IMR-90 (cell line): ENCODE results near the gene SNX32. TPM values are rescaled to one million over a fixed set of nuclear protein-coding genes. Genes with fewer than 3 reads are reported as not detected.

Source experiments
- ATAC-seq: fragments of 200-7000 bp; cut with Tn5 transposase; 2 replicates; pipeline ENCODE4 v1.9.1; 2020; ENCODE audit warnings: low read depth, mild to moderate bottlenecking, moderate library complexity
- BruUV-seq: library from RNA; stranded (reverse); fragments of 400-500 nt; replicated peaks from 2 replicates; lab custom pipeline; 2021; lab: Mats Ljungman, UMichigan
- CTCF ChIA-PET: fragments of 300-600 bp; formaldehyde crosslinking; extraction: SDS; loops from one replicate; lab custom pipeline; 2021; ENCODE audit warnings: antibody characterized with exemption; lab: Yijun Ruan, JAX
- POLR2A ChIA-PET: fragments of 300-600 bp; sonication (Branson Sonifier 250); formaldehyde crosslinking; loops from one replicate; lab custom pipeline; 2022; ENCODE audit warnings: antibody characterized with exemption; ENCODE audit not compliant: unreplicated experiment; lab: Charles Lee
- DNase-seq: peaks from one replicate; pipeline ENCODE4 v3.0.0; 2013
- H2AFZ ChIP-seq: replicated peaks from 2 replicates; pipeline ENCODE3; 2013; ENCODE audit warnings: low read length, mild to moderate bottlenecking; ENCODE audit not compliant: poor library complexity
- H2AK5ac ChIP-seq: 2 replicates; pipeline ENCODE4 v1.6.1; 2013; ENCODE audit warnings: low read depth, low read length, inconsistent platforms
- H2AK9ac ChIP-seq: replicated peaks from 2 replicates; pipeline ENCODE3; 2013; ENCODE audit warnings: mild to moderate bottlenecking, low read depth, low read length, moderate library complexity; ENCODE audit not compliant: poor library complexity
- H2BK120ac ChIP-seq: 2 replicates; pipeline ENCODE4 v1.6.1; 2013; ENCODE audit warnings: low read depth, low read length, inconsistent platforms
- H2BK15ac ChIP-seq: 3 replicates; pipeline ENCODE4 v1.6.1; 2013; ENCODE audit warnings: low read depth, low read length, inconsistent platforms
- H2BK20ac ChIP-seq: 2 replicates; pipeline ENCODE4 v1.6.1; 2013; ENCODE audit warnings: low read depth, mild to moderate bottlenecking, inconsistent platforms, low read length, moderate library complexity
- H2BK5ac ChIP-seq: 2 replicates; pipeline ENCODE4 v1.6.1; 2013; ENCODE audit warnings: mild to moderate bottlenecking, low read depth, low read length, inconsistent platforms; ENCODE audit not compliant: poor library complexity, severe bottlenecking
- H3K14ac ChIP-seq: replicated peaks from 2 replicates; pipeline ENCODE4 v1.6.1; 2013; ENCODE audit warnings: low read depth, low read length, inconsistent platforms
- H3K18ac ChIP-seq: 2 replicates; pipeline ENCODE4 v1.6.1; 2013; ENCODE audit warnings: low read depth, low read length, control low read depth
- H3K23ac ChIP-seq: 2 replicates; pipeline ENCODE4 v1.6.1; 2013; ENCODE audit warnings: low read depth, low read length, inconsistent platforms
- H3K27ac ChIP-seq: 2 replicates; pipeline ENCODE4 v1.5.1; 2013; ENCODE audit warnings: mild to moderate bottlenecking, control low read depth, low read length; ENCODE audit not compliant: insufficient read depth
- H3K27me3 ChIP-seq: 2 replicates; pipeline ENCODE4 v1.6.1; 2013; ENCODE audit warnings: low read length; ENCODE audit not compliant: control insufficient read depth, insufficient read depth
- H3K36me3 ChIP-seq: 2 replicates; pipeline ENCODE4 v1.6.1; 2013; ENCODE audit warnings: low read length, mixed read lengths; ENCODE audit not compliant: control insufficient read depth, insufficient read depth
- H3K4ac ChIP-seq: 2 replicates; pipeline ENCODE4 v1.6.1; 2013; ENCODE audit warnings: low read depth, low read length, inconsistent platforms
- H3K4me1 ChIP-seq: 2 replicates; pipeline ENCODE4 v1.6.1; 2013; ENCODE audit warnings: low read length, mixed read lengths; ENCODE audit not compliant: control insufficient read depth, insufficient read depth
- H3K4me2 ChIP-seq: 2 replicates; pipeline ENCODE4 v1.6.1; 2013; ENCODE audit warnings: low read depth, mild to moderate bottlenecking, control low read depth, low read length, moderate library complexity
- H3K4me3 ChIP-seq: 2 replicates; pipeline ENCODE4 v1.5.1; 2013; ENCODE audit warnings: low read depth, mild to moderate bottlenecking, control low read depth, low read length, moderate library complexity; ENCODE audit not compliant: insufficient read depth
- H3K56ac ChIP-seq: 2 replicates; pipeline ENCODE4 v1.6.1; 2013; ENCODE audit warnings: low read length, inconsistent platforms; ENCODE audit not compliant: insufficient read depth; ENCODE audit errors: extremely low read depth
- H3K79me1 ChIP-seq, 2 experiments: 2 replicates each; pipeline ENCODE4 v1.6.1; 2013; ENCODE audit warnings: low read length in 2 of 2, inconsistent platforms in 1 of 2, low read depth in 1 of 2
- H3K9ac ChIP-seq: 2 replicates; pipeline ENCODE4 v1.6.1; 2013; ENCODE audit warnings: low read depth, low read length, control low read depth
- H3K9me1 ChIP-seq: 2 replicates; pipeline ENCODE4 v1.6.1; 2013; ENCODE audit warnings: low read length, inconsistent platforms; ENCODE audit not compliant: insufficient read depth
- H3K9me3 ChIP-seq: 2 replicates; pipeline ENCODE4 v1.6.1; 2013; ENCODE audit warnings: low read length; ENCODE audit not compliant: control insufficient read depth, insufficient read depth
- H4K20me1 ChIP-seq: 2 replicates; pipeline ENCODE4 v1.6.1; 2013; ENCODE audit warnings: low read length, inconsistent platforms; ENCODE audit not compliant: insufficient read depth
- H4K5ac ChIP-seq: 2 replicates; pipeline ENCODE4 v1.6.1; 2013; ENCODE audit warnings: mild to moderate bottlenecking, low read depth, low read length, control low read depth
- H4K8ac ChIP-seq, 2 experiments: 2 replicates each; pipeline ENCODE4 v1.6.1; 2013; ENCODE audit warnings: low read depth in 2 of 2, low read length in 2 of 2, control low read depth in 1 of 2, inconsistent platforms in 1 of 2
- H4K91ac ChIP-seq: 2 replicates; pipeline ENCODE4 v1.6.1; 2013; ENCODE audit warnings: low read depth, low read length, inconsistent platforms; ENCODE audit not compliant: insufficient read depth
- BHLHE40 ChIP-seq: fragments of 150-350 bp; IDR thresholded peaks from 2 replicates; pipeline ENCODE4 v1.6.1; 2016; ENCODE audit warnings: mild to moderate bottlenecking, low read depth, low read length
- CEBPB ChIP-seq: IDR thresholded peaks from 2 replicates; pipeline ENCODE4 v1.6.1; 2012; ENCODE audit warnings: low read depth, low read length, improper control_type of control experiment
- CHD1 ChIP-seq: IDR thresholded peaks from 2 replicates; pipeline ENCODE4 v1.6.1; 2012; ENCODE audit warnings: low read depth, low read length, improper control_type of control experiment
- CTCF ChIP-seq: conservative IDR thresholded peaks from 2 replicates; pipeline ENCODE4 v1.5.1; 2012; ENCODE audit warnings: mild to moderate bottlenecking, low read depth, low read length, improper control_type of control experiment
- ELK1 ChIP-seq: fragments of 150-350 bp; IDR thresholded peaks from 2 replicates; pipeline ENCODE4 v1.6.1; 2016; ENCODE audit warnings: low read depth, mild to moderate bottlenecking, low read length, moderate library complexity, borderline replicate concordance
- FOS ChIP-seq: fragments of 150-350 bp; IDR thresholded peaks from 2 replicates; pipeline ENCODE4 v1.6.1; 2016; ENCODE audit warnings: low read depth, low read length
- MAFK ChIP-seq: IDR thresholded peaks from 2 replicates; pipeline ENCODE4 v1.6.1; 2012; ENCODE audit warnings: low read depth, low read length, improper control_type of control experiment
- MAZ ChIP-seq: IDR thresholded peaks from 2 replicates; pipeline ENCODE4 v1.6.1; 2012; ENCODE audit warnings: low read depth, mild to moderate bottlenecking, low read length, improper control_type of control experiment, moderate library complexity, borderline replicate concordance
- MXI1 ChIP-seq: IDR thresholded peaks from 2 replicates; pipeline ENCODE4 v1.6.1; 2012; ENCODE audit warnings: low read depth, mild to moderate bottlenecking, low read length, moderate library complexity, borderline replicate concordance
- NFE2L2 ChIP-seq: fragments of 150-350 bp; IDR thresholded peaks from 2 replicates; pipeline ENCODE4 v1.6.1; 2016; ENCODE audit warnings: low read depth, mild to moderate bottlenecking, low read length
- POLR2A ChIP-seq: IDR thresholded peaks from 2 replicates; pipeline ENCODE4 v1.6.1; 2012; ENCODE audit warnings: mild to moderate bottlenecking, low read depth, low read length
- RAD21 ChIP-seq: IDR thresholded peaks from 2 replicates; pipeline ENCODE4 v1.6.1; 2012; ENCODE audit warnings: low read length, improper control_type of control experiment
- RFX5 ChIP-seq: IDR thresholded peaks from 2 replicates; pipeline ENCODE4 v1.8.0; 2012; ENCODE audit warnings: low read depth, mild to moderate bottlenecking, low read length, moderate library complexity
- SMC3 ChIP-seq: fragments of 150-350 bp; IDR thresholded peaks from 2 replicates; pipeline ENCODE4 v1.6.1; 2016; ENCODE audit warnings: low read depth, mild to moderate bottlenecking, antibody characterized with exemption, low read length, moderate library complexity
- WGBS, 2 experiments: methylation state at CpG; one replicate each; pipeline versions ENCODE4 v1.1.5 to v1.1.7; 2013; ENCODE audit warnings: missing lambda C conversion rate in 2 of 2; ENCODE audit not compliant: insufficient read length in 1 of 2; ENCODE audit errors: extremely low coverage in 2 of 2; 5-methylcytosine and 5-hydroxymethylcytosine counted together
- dilution Hi-C: fragments of 300-500 bp; cut with HindIII; formaldehyde crosslinking; loops from one replicate; pipeline ENCODE4 v1.14.3; 2018; ENCODE audit warnings: low sequenced_read_pairs; ENCODE audit not compliant: unreplicated experiment
- in situ Hi-C: fragments of 300-500 bp; cut with MboI; formaldehyde crosslinking; loops from 3 replicates; pipeline ENCODE4 v1.14.3; 2019; ENCODE audit warnings: low sequenced_read_pairs, inconsistent platforms, mixed read lengths
- intact Hi-C: fragments of 100-400 bp; cut with micrococcal nuclease; formaldehyde crosslinking; loops from 2 replicates; pipeline ENCODE4 v1.10.0; 2022
- polyA plus RNA-seq, 3 experiments: library from polyadenylated mRNA; depleted of rRNA; stranded (reverse); fragments of >200 nt; gene quantifications; 2 replicates each; pipeline ENCODE4 v1.2.3, GENCODE V29; 2012; ENCODE audit warnings: low replicate concordance in 1 of 3
- total RNA-seq: library from RNA; depleted of rRNA; stranded (reverse); fragments of >200 nt; gene quantifications from 2 replicates; pipeline ENCODE4 v1.2.3, GENCODE V29; 2012

SNX32 gene
- total and polyA plus RNA-seq, 2 of the 4 experiments (the other 2 are of a cell fraction) = 0.36 to 0.79 TPM

GRCh38 chr11:65791719-65792213 is 42.0 kb upstream of the SNX32 start:
- ATAC-seq = no peak
- WGBS, 2 experiments = no CpG with 5 or more reads among the region's 13 CpGs
- Histone ChIP-seq H3K23ac (no peak overlapping the region), H2BK5ac (no peak overlapping the region), H3K4me1 (peaks cover 2% of the 10 kb centered on the region; the same call in 1 of the 2 replicates), H4K8ac (no peak overlapping the region), H3K4me2 (no peak overlapping the region), H4K5ac (no peak overlapping the region), H3K9ac (no peak overlapping the region), H3K9me3 (peaks cover 2% of the 10 kb centered on the region; the same call in 1 of the 2 replicates), H2AK9ac (no peak overlapping the region), H2AK5ac (no peak overlapping the region), H3K9me1 (no peaks in the 10 kb centered on the region), H2BK15ac (no peak overlapping the region), H3K36me3 (no peaks in the 10 kb centered on the region), H3K27me3 (peaks cover 81% of the 10 kb centered on the region), H2AFZ (no peak overlapping the region), H3K14ac (no peak overlapping the region), H3K56ac (no peak overlapping the region), H2BK20ac (no peak overlapping the region), H3K18ac (no peak overlapping the region), H2BK120ac (no peak overlapping the region), H4K91ac (no peak overlapping the region), H3K4me3 (no peak overlapping the region), H3K27ac (no peak overlapping the region), H3K4ac (no peak overlapping the region), H4K20me1 (no peaks in the 10 kb centered on the region; the same call in 1 of the 2 replicates), H3K79me1 (no peaks in the 10 kb centered on the region)
- dilution Hi-C loops = no loop called here
- no TSS peak for BruUV-seq
- in situ Hi-C loops = no loop called here
- intact Hi-C loops = no loop called here
- no peak for TF ChIP-seq CHD1
- TF ChIP-seq FOS = no peak
- TF ChIP-seq RFX5 = no peak
- no peak for TF ChIP-seq RAD21
- TF ChIP-seq NFE2L2 = no peak
- no peak for TF ChIP-seq CEBPB
- TF ChIP-seq MAFK = no peak
- no peak for TF ChIP-seq MAZ
- no peak for TF ChIP-seq ELK1
- no peak for TF ChIP-seq POLR2A
- no peak for TF ChIP-seq BHLHE40
- TF ChIP-seq SMC3 = no peak
- TF ChIP-seq MXI1 = no peak
- TF ChIP-seq CTCF = no peak
- no peak for DNase-seq
- ChIA-PET POLR2A (no interaction called here), CTCF (no interaction called here)
